Choroid plexus epithelial cell (primary cell): Measurements from ENCODE around the gene IFT88.

ENCODE experiments used
- DNase-seq: peaks from one replicate; pipeline ENCODE4 v3.0.0-alpha.2; 2010; ENCODE audit warnings: low read depth
- H3K4me3 ChIP-seq: 2 replicates; pipeline ENCODE4 v1.5.1; 2011; ENCODE audit warnings: low read depth, mild to moderate bottlenecking, control low read depth, low read length, moderate library complexity
- TF ChIP-seq, protein P1 (sequence below): conservative IDR thresholded peaks from 2 replicates; pipeline ENCODE4 v1.5.1; 2011; ENCODE audit warnings: low read depth, mild to moderate bottlenecking, control low read depth, inconsistent platforms, low read length, moderate library complexity

The IFT88 gene

GRCh38 chr13:20582026-20582425, 15.1 kb downstream of the IFT88 start:
- DNase-seq, result no peak
- H3K4me3 ChIP-seq, result no peak overlapping the region
- TF ChIP-seq, protein P1, sequence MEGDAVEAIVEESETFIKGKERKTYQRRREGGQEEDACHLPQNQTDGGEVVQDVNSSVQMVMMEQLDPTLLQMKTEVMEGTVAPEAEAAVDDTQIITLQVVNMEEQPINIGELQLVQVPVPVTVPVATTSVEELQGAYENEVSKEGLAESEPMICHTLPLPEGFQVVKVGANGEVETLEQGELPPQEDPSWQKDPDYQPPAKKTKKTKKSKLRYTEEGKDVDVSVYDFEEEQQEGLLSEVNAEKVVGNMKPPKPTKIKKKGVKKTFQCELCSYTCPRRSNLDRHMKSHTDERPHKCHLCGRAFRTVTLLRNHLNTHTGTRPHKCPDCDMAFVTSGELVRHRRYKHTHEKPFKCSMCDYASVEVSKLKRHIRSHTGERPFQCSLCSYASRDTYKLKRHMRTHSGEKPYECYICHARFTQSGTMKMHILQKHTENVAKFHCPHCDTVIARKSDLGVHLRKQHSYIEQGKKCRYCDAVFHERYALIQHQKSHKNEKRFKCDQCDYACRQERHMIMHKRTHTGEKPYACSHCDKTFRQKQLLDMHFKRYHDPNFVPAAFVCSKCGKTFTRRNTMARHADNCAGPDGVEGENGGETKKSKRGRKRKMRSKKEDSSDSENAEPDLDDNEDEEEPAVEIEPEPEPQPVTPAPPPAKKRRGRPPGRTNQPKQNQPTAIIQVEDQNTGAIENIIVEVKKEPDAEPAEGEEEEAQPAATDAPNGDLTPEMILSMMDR, result no peak

DNA sequence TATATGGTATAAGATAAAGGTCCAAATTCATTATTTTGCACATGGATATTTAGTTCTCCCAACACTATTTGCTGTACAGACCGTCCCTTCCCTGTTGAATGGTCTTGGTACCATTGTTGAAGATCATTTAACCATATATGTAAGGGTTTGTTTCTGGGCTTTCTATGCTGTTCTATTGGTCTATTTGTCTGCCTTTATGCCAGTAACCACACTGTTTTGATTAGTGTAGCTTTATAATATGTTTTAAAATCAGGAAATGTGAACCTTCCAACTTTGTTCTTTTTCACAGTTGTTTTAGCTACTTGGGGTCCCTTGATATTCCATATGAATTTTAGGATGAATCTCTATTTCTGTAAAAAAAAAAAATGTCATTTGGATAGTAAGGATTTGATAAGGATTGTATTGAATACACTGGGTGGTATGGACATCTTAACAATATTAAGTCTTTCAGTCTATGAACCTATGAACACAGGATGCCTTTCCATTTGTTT, 16.9 kb downstream of the IFT88 start:
- TF ChIP-seq, protein P1, result no peak
- H3K4me3 ChIP-seq, result no peak overlapping the region
- no peak for DNase-seq

- no peak overlapping the region for H3K4me3 ChIP-seq
- TF ChIP-seq, protein P1, result no peak
- DNase-seq, result no peak
Observed at GRCh38 chr13:20585371-20585770, 18.4 kb downstream of the IFT88 start.

DNA sequence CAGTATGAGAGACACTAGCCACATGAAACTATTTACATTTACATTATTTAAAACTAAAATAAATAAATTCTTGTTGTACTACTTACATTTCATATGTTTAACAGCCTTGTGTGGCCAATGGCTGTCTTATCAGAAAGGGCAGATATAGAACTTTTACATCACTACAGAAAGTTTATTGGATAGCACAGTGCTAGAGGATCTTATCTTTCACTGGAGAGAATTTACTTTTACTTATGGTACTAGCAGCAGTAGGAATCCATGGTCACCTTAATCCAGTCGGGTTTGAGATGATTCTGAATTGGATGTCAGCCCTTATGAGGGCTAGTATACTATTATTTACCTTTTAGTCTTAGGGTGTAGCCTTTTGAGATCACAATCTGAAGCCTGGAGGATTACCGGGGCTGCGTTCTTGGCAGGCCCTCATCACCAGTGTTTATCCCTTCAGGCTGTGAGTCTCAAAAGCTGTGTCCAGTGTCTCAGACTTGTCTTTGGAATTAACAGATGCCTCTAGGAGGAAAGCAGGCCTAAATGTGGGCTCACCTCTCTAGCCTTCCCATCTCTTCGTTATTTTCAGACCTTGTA, 21.7 kb downstream of the IFT88 start:
- no peak overlapping the region for H3K4me3 ChIP-seq
- no peak for DNase-seq
- TF ChIP-seq, protein P1, result no peak

GRCh38 chr13:20590561-20590960, 23.6 kb downstream of the IFT88 start:
- TF ChIP-seq, protein P1, result no peak
- DNase-seq, result no peak
- no peak overlapping the region for H3K4me3 ChIP-seq

DNA sequence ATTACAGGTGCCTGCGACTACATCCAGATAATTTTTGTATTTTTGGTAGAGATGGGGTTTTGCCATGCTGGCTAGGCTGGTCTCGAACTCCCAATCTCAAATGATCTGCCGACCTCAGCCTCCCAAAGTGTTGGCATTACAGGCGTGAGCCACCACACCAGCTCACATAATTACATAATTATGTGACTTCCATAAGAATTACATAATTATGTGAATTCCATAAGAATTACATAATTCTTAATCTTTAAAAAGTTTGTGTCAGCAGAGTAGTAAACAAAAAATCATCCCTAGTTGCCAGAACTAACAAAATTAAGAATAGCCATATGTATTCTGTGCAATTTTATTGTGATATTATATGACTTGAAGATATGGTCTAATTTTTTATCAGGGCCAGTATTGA, 25.6 kb downstream of the IFT88 start:
- TF ChIP-seq, protein P1, result no peak
- DNase-seq, result no peak
- no peak overlapping the region for H3K4me3 ChIP-seq

- H3K4me3 ChIP-seq, result no peak overlapping the region
- no peak for DNase-seq
- TF ChIP-seq, protein P1, result no peak
Observed at GRCh38 chr13:20594280-20594679, 27.3 kb downstream of the IFT88 start.
